ENCODE results near the gene KIF19. TPM values are rescaled to one million over a fixed set of nuclear protein-coding genes. Genes with fewer than 3 reads are reported as not detected.

KIF19 gene
- total RNA-seq, 1 experiment from 2014 or later = not detected

- ChIA-PET POLR2A (no interaction called here), CTCF (no interaction called here)
- BruUV-seq (replicated peaks) = no TSS peak
- TF ChIP-seq, protein P1, sequence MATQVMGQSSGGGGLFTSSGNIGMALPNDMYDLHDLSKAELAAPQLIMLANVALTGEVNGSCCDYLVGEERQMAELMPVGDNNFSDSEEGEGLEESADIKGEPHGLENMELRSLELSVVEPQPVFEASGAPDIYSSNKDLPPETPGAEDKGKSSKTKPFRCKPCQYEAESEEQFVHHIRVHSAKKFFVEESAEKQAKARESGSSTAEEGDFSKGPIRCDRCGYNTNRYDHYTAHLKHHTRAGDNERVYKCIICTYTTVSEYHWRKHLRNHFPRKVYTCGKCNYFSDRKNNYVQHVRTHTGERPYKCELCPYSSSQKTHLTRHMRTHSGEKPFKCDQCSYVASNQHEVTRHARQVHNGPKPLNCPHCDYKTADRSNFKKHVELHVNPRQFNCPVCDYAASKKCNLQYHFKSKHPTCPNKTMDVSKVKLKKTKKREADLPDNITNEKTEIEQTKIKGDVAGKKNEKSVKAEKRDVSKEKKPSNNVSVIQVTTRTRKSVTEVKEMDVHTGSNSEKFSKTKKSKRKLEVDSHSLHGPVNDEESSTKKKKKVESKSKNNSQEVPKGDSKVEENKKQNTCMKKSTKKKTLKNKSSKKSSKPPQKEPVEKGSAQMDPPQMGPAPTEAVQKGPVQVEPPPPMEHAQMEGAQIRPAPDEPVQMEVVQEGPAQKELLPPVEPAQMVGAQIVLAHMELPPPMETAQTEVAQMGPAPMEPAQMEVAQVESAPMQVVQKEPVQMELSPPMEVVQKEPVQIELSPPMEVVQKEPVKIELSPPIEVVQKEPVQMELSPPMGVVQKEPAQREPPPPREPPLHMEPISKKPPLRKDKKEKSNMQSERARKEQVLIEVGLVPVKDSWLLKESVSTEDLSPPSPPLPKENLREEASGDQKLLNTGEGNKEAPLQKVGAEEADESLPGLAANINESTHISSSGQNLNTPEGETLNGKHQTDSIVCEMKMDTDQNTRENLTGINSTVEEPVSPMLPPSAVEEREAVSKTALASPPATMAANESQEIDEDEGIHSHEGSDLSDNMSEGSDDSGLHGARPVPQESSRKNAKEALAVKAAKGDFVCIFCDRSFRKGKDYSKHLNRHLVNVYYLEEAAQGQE (IDR thresholded peaks at IDR 0.05; ENCODE audit: insufficient read depth in 1 of 2, low read depth in 2 of 2, low read length in 1 of 2) = no peak
- TF ChIP-seq, protein P2, sequence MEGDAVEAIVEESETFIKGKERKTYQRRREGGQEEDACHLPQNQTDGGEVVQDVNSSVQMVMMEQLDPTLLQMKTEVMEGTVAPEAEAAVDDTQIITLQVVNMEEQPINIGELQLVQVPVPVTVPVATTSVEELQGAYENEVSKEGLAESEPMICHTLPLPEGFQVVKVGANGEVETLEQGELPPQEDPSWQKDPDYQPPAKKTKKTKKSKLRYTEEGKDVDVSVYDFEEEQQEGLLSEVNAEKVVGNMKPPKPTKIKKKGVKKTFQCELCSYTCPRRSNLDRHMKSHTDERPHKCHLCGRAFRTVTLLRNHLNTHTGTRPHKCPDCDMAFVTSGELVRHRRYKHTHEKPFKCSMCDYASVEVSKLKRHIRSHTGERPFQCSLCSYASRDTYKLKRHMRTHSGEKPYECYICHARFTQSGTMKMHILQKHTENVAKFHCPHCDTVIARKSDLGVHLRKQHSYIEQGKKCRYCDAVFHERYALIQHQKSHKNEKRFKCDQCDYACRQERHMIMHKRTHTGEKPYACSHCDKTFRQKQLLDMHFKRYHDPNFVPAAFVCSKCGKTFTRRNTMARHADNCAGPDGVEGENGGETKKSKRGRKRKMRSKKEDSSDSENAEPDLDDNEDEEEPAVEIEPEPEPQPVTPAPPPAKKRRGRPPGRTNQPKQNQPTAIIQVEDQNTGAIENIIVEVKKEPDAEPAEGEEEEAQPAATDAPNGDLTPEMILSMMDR (IDR thresholded peaks at IDR 0.05) = no peak
- TF ChIP-seq SIN3A (IDR thresholded peaks at IDR 0.05; ENCODE audit: borderline replicate concordance, insufficient read depth, low read depth, low read length) (no peak), POLR2AphosphoS5 (IDR thresholded peaks at IDR 0.05; ENCODE audit: low read depth, low read length) (no peak), TCF7L2 (IDR thresholded peaks at IDR 0.05; ENCODE audit: low read depth, low read length) (no peak)
- Histone ChIP-seq H3K4me1 (ENCODE audit: control insufficient read depth, insufficient read depth, low read length) (no peaks in the 10 kb centered on the region; the same call in 1 of the 2 replicates), H3K27me3 (ENCODE audit: control insufficient read depth, insufficient read depth, low read length) (peaks cover 5% of the 10 kb centered on the region; the same call in 1 of the 2 replicates), H3K9me3 (ENCODE audit: control insufficient read depth, insufficient read depth, low read depth, low read length) (no peaks in the 10 kb centered on the region), H3K4me3 (ENCODE audit: low read depth in 2 of 2, low read length in 2 of 2) (no peak overlapping the region), H3K36me3 (ENCODE audit: control insufficient read depth, insufficient read depth, low read length) (no peaks in the 10 kb centered on the region), H3K27ac (ENCODE audit: low read length) (no peak overlapping the region)
- ATAC-seq (no peak), DNase-seq (ENCODE audit: low read depth, low spot score) (no peak)
- intact Hi-C loops (cut with micrococcal nuclease; ENCODE audit: unreplicated experiment) (no loop called here), in situ Hi-C loops (cut with HindIII; ENCODE audit: low pct_unique_long_range_greater_than_20kb, low sequenced_read_pairs) (no loop called here)
Observed at GRCh38 chr17:74347646-74348045, 21.6 kb downstream of the KIF19 start.

DNA sequence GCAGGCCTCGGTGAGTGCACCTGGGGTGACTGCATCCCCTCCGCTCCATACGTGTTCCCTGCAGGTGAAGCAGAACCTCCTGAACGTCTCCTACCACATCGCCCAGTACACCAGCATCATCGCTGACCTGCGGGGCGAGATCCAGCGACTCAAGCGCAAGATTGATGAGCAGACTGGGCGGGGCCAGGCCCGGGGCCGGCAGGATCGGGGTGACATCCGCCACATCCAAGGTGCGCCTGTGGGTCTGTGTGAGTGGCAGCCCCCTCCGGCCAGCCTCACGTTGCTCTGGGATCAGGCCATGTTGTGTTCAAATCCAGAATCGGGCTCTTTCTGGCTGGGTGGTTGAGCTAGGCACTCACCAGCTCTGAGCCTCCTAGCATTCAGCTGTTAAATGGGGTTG, 23.1 kb downstream of the KIF19 start:
- Histone ChIP-seq H3K36me3 (ENCODE audit: control insufficient read depth, insufficient read depth, low read length) (no peaks in the 10 kb centered on the region), H3K27ac (ENCODE audit: low read length) (no peak overlapping the region), H3K27me3 (ENCODE audit: control insufficient read depth, insufficient read depth, low read length) (peaks cover 11% of the 10 kb centered on the region), H3K9me3 (ENCODE audit: control insufficient read depth, insufficient read depth, low read depth, low read length) (no peaks in the 10 kb centered on the region), H3K4me3 (ENCODE audit: low read depth in 2 of 2, low read length in 2 of 2) (no peak overlapping the region), H3K4me1 (ENCODE audit: control insufficient read depth, insufficient read depth, low read length) (no peaks in the 10 kb centered on the region; the same call in 1 of the 2 replicates)
- intact Hi-C loops (cut with micrococcal nuclease; ENCODE audit: unreplicated experiment) = no loop called here
- BruUV-seq (replicated peaks) = no TSS peak
- no peak for ATAC-seq
- ChIA-PET POLR2A (interaction anchor here (0.6 kb wide), 1 partner anchor 29 kb away, joined by 5 read pairs; no protein-coding TSS in a partner anchor), CTCF (no interaction called here)
- TF ChIP-seq TCF7L2 (IDR thresholded peaks at IDR 0.05; ENCODE audit: low read depth, low read length) (no peak), POLR2AphosphoS5 (IDR thresholded peaks at IDR 0.05; ENCODE audit: low read depth, low read length) (no peak), SIN3A (IDR thresholded peaks at IDR 0.05; ENCODE audit: borderline replicate concordance, insufficient read depth, low read depth, low read length) (no peak)
- TF ChIP-seq, protein P2 (IDR thresholded peaks at IDR 0.05) = no peak
- TF ChIP-seq, protein P1 (IDR thresholded peaks at IDR 0.05; ENCODE audit: insufficient read depth in 1 of 2, low read depth in 2 of 2, low read length in 1 of 2) = no peak
- in situ Hi-C loops (cut with HindIII; ENCODE audit: low pct_unique_long_range_greater_than_20kb, low sequenced_read_pairs) = no loop called here
- DNase-seq (ENCODE audit: low read depth, low spot score) = no peak
